ENCODE data around the gene IDI2.

DNA sequence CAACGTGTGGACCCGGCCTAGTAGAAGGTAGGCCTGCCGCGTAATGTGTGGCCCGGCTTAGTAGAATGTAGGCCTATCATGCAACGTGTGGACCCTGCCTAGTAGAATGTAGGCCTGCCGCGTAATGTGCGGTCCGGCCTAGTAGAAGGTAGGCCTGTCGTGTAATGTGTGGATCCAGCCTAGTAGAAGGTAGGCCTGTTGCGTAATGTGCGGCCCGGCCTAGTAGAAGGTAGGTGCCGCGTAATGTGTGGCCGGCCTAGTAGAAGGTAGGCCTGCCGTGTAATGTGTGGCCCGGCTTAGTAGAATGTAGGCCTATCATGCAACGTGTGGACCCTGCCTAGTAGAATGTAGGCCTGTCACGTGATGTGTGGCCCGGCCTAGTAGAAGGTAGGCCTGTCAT is 49.3 kb downstream of the IDI2 start:
- TF ChIP-seq EZH2 (IDR thresholded peaks at IDR 0.05; ENCODE audit: borderline replicate concordance), result no peak
- TF ChIP-seq, protein P1, sequence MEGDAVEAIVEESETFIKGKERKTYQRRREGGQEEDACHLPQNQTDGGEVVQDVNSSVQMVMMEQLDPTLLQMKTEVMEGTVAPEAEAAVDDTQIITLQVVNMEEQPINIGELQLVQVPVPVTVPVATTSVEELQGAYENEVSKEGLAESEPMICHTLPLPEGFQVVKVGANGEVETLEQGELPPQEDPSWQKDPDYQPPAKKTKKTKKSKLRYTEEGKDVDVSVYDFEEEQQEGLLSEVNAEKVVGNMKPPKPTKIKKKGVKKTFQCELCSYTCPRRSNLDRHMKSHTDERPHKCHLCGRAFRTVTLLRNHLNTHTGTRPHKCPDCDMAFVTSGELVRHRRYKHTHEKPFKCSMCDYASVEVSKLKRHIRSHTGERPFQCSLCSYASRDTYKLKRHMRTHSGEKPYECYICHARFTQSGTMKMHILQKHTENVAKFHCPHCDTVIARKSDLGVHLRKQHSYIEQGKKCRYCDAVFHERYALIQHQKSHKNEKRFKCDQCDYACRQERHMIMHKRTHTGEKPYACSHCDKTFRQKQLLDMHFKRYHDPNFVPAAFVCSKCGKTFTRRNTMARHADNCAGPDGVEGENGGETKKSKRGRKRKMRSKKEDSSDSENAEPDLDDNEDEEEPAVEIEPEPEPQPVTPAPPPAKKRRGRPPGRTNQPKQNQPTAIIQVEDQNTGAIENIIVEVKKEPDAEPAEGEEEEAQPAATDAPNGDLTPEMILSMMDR (IDR thresholded peaks at IDR 0.05; ENCODE audit: poor library complexity), result no peak
